SK-N-SH (cell line): ENCODE results near the gene MGLL. TPM values are rescaled to one million over a fixed set of nuclear protein-coding genes. Genes with fewer than 3 reads are reported as not detected.
A peak's percentile ranks its signal among the peaks of the same experiment; 100 is the strongest.

Experiments used
- CTCF ChIA-PET: fragments of 300-600, 350-600 bp; formaldehyde crosslinking; extraction: SDS; loops from one replicate; lab custom pipeline; 2021; lab: Yijun Ruan, JAX
- POLR2A ChIA-PET: fragments of 350-600 bp; sonication (Branson Sonifier 250); formaldehyde crosslinking; extraction: SDS; loops from one replicate; lab custom pipeline; 2020; ENCODE audit warnings: antibody characterized with exemption, inconsistent platforms; lab: Yijun Ruan, JAX
- DNase-seq: peaks from one replicate; pipeline ENCODE4 v3.0.0; 2012
- H2AFZ ChIP-seq: fragments of 200-600 bp; sonication (generic); 2 replicates; pipeline ENCODE4 v1.8.1; 2016; ENCODE audit warnings: antibody characterized with exemption, mild to moderate bottlenecking, low read depth
- H3F3A ChIP-seq: fragments of 200-600 bp; sonication (generic); replicated peaks from 2 replicates; pipeline ENCODE3; 2016; ENCODE audit warnings: antibody characterized with exemption, mild to moderate bottlenecking; ENCODE audit not compliant: insufficient read depth
- H3K27ac ChIP-seq, 2 experiments: fragments of 200-500 bp in 1 of 2; fragments of 200-600 bp in 1 of 2; sonication (Bioruptor generic) in 1 of 2; sonication (generic), shearing (Covaris generic) in 1 of 2; 2 replicates each; pipeline versions ENCODE4 v1.5.1 to v1.6.1; 2014 to 2016; ENCODE audit warnings: low read depth in 2 of 2, inconsistent platforms in 1 of 2, low read length in 1 of 2, mild to moderate bottlenecking in 1 of 2, mixed read lengths in 1 of 2
- H3K27me3 ChIP-seq: fragments of 200-600 bp; sonication (generic), shearing (Covaris generic); 2 replicates; pipeline ENCODE4 v1.6.1; 2016; ENCODE audit warnings: mixed run types; ENCODE audit not compliant: insufficient read depth
- H3K36me3 ChIP-seq, 2 experiments: fragments of 200-500 bp in 1 of 2; fragments of 200-600 bp in 1 of 2; sonication (Bioruptor generic) in 1 of 2; sonication (generic) in 1 of 2; replicated peaks in 1 of 2; 2 replicates each; pipeline versions ENCODE3 to v1.5.1; 2014 to 2016; ENCODE audit warnings: low read length in 1 of 2, mild to moderate bottlenecking in 1 of 2; ENCODE audit not compliant: insufficient read depth in 2 of 2, control insufficient read depth in 1 of 2
- H3K4me1 ChIP-seq, 2 experiments: fragments of 200-500 bp in 1 of 2; fragments of 200-600 bp in 1 of 2; sonication (Bioruptor generic) in 1 of 2; sonication (generic), shearing (Covaris generic) in 1 of 2; 2 replicates each; pipeline versions ENCODE4 v1.5.1 to v1.6.1; 2014 to 2016; ENCODE audit warnings: low read depth in 1 of 2, low read length in 1 of 2, mixed run types in 1 of 2; ENCODE audit not compliant: insufficient read depth in 2 of 2, control insufficient read depth in 1 of 2
- H3K4me2 ChIP-seq: fragments of 200-600 bp; sonication (generic), shearing (Covaris generic); 2 replicates; pipeline ENCODE4 v1.6.1; 2017; ENCODE audit warnings: mixed run types
- H3K4me3 ChIP-seq, 2 experiments: fragments of 200-500 bp in 1 of 2; fragments of 200-600 bp in 1 of 2; sonication (Bioruptor generic) in 1 of 2; sonication (generic), shearing (Covaris generic) in 1 of 2; 2 replicates each; pipeline versions ENCODE4 v1.5.1 to v1.8.1; 2014 to 2016; ENCODE audit warnings: low read depth in 2 of 2, inconsistent platforms in 1 of 2, low read length in 1 of 2, mild to moderate bottlenecking in 1 of 2, mixed read lengths in 1 of 2, moderate library complexity in 1 of 2
- H3K79me2 ChIP-seq: fragments of 200-600 bp; sonication (generic); 2 replicates; pipeline ENCODE4 v1.8.1; 2017; ENCODE audit warnings: mild to moderate bottlenecking; ENCODE audit not compliant: insufficient read depth
- H3K9ac ChIP-seq: fragments of 200-600 bp; sonication (generic); 2 replicates; pipeline ENCODE4 v1.6.1; 2017; ENCODE audit warnings: mixed run types
- H3K9me2 ChIP-seq: fragments of 200-600 bp; sonication (generic); 2 replicates; pipeline ENCODE4 v1.6.1; 2017; ENCODE audit warnings: mixed run types
- H3K9me3 ChIP-seq: fragments of 200-600 bp; sonication (generic); 2 replicates; pipeline ENCODE4 v1.6.1; 2017; ENCODE audit warnings: mixed run types, mild to moderate bottlenecking, moderate library complexity
- H4K20me1 ChIP-seq: fragments of 200-600 bp; sonication (generic); 2 replicates; pipeline ENCODE4 v1.6.1; 2017; ENCODE audit warnings: mild to moderate bottlenecking, mixed run types; ENCODE audit not compliant: insufficient read depth
- CTCF ChIP-seq: fragments of 200-600 bp; sonication (generic); IDR thresholded peaks from 2 replicates; pipeline ENCODE4 v1.6.1; 2017; ENCODE audit warnings: antibody characterized with exemption, mild to moderate bottlenecking, moderate library complexity
- EP300 ChIP-seq, 2 experiments: IDR thresholded peaks; 2 replicates each; pipeline versions ENCODE4 v1.4.0 to v1.6.1; 2012; ENCODE audit warnings: borderline replicate concordance in 1 of 2, low read depth in 1 of 2, low read length in 1 of 2
- FOSL2 ChIP-seq: IDR thresholded peaks from 2 replicates; pipeline ENCODE4 v1.4.0; 2012; ENCODE audit warnings: low read depth, mild to moderate bottlenecking, moderate library complexity, borderline replicate concordance
- FOXJ3 ChIP-seq: sonication (generic); formaldehyde crosslinking; IDR thresholded peaks from 2 replicates; pipeline ENCODE4 v1.5.1; 2020; ENCODE audit warnings: mild to moderate bottlenecking, missing genetic modification reagents
- FOXM1 ChIP-seq: IDR thresholded peaks from 2 replicates; pipeline ENCODE4 v1.4.0; 2012; ENCODE audit warnings: low read depth, mild to moderate bottlenecking
- GABPA ChIP-seq: IDR thresholded peaks from 2 replicates; pipeline ENCODE4 v1.4.0; 2012; ENCODE audit warnings: low read depth, mild to moderate bottlenecking
- JUND ChIP-seq: IDR thresholded peaks from 2 replicates; pipeline ENCODE4 v1.4.0; 2012
- MEF2A ChIP-seq: IDR thresholded peaks from 2 replicates; pipeline ENCODE4 v1.4.0; 2012; ENCODE audit warnings: low read depth, borderline replicate concordance
- MXI1 ChIP-seq: IDR thresholded peaks from 2 replicates; pipeline ENCODE4 v1.6.1; 2012; ENCODE audit warnings: mild to moderate bottlenecking, low read depth, low read length, improper control_type of control experiment
- NRF1 ChIP-seq: IDR thresholded peaks from 2 replicates; pipeline ENCODE4 v1.6.1; 2012; ENCODE audit warnings: low read depth, mild to moderate bottlenecking, low read length
- POLR2AphosphoS5 ChIP-seq: IDR thresholded peaks from 2 replicates; pipeline ENCODE4 v1.6.1; 2012; ENCODE audit warnings: low read depth, low read length
- RFX5 ChIP-seq: IDR thresholded peaks from 2 replicates; pipeline ENCODE4 v1.6.1; 2012; ENCODE audit warnings: mild to moderate bottlenecking, improper control_type of control experiment, low read length
- RXRA ChIP-seq: IDR thresholded peaks from 2 replicates; pipeline ENCODE4 v1.4.0; 2012; ENCODE audit warnings: low read depth, mild to moderate bottlenecking, borderline replicate concordance
- SMC3 ChIP-seq: IDR thresholded peaks from 2 replicates; pipeline ENCODE4 v1.6.1; 2012; ENCODE audit warnings: low read depth, low read length, improper control_type of control experiment
- TAF1 ChIP-seq: IDR thresholded peaks from 2 replicates; pipeline ENCODE4 v1.6.1; 2012; ENCODE audit warnings: low read depth, mild to moderate bottlenecking, low read length, moderate library complexity, borderline replicate concordance
- TEAD4 ChIP-seq: IDR thresholded peaks from 2 replicates; pipeline ENCODE4 v1.4.0; 2012; ENCODE audit warnings: mild to moderate bottlenecking, borderline replicate concordance; ENCODE audit not compliant: insufficient read depth
- WGBS: methylation state at CpG from one replicate; pipeline ENCODE4 v1.1.6; 2017; ENCODE audit warnings: low lambda C conversion rate; 5-methylcytosine and 5-hydroxymethylcytosine counted together
- polyA plus RNA-seq, 3 experiments: library from polyadenylated mRNA; depleted of rRNA; stranded (reverse); fragments of >200 nt; gene quantifications; 2 replicates each; pipeline ENCODE4 v1.2.3, GENCODE V29; 2012
- TF ChIP-seq, protein P1 (sequence below): fragments of 150-350 bp; IDR thresholded peaks from 2 replicates; pipeline ENCODE4 v1.6.1; 2017; ENCODE audit warnings: antibody characterized with exemption, low read length, low read depth, borderline replicate concordance
- TF ChIP-seq, protein P2 (sequence below): IDR thresholded peaks from 2 replicates; pipeline ENCODE4; 2012
- TF ChIP-seq, protein P3 (sequence below): IDR thresholded peaks from 2 replicates; pipeline ENCODE4 v1.4.0; 2012; ENCODE audit warnings: low read depth

Gene MGLL
- polyA plus RNA-seq, 1 of the 3 experiments (the other 2 are of a cell fraction): 2.2 TPM

GRCh38 chr3:127717357-127718244, 104.7 kb downstream of the MGLL start:
- Histone ChIP-seq H3F3A (no peaks in the 10 kb centered on the region), H3K9ac (no peak overlapping the region), H4K20me1 (no peaks in the 10 kb centered on the region), H3K4me1 (peaks cover 0 to 56% of the 10 kb centered on the region in 2 experiments; a peak in 1 of 4 replicates), H3K4me2 (no peak overlapping the region), H3K4me3 (no peak overlapping the region), H3K27me3 (no peaks in the 10 kb centered on the region), H3K9me2 (no peaks in the 10 kb centered on the region), H3K27ac (peak overlapping the region in 1 of 2 experiments; percentile 66; a peak in 2 of 4 replicates), H3K9me3 (no peaks in the 10 kb centered on the region), H2AFZ (no peak overlapping the region), H3K36me3 (no peaks in the 10 kb centered on the region), H3K79me2 (no peaks in the 10 kb centered on the region)
- ChIA-PET CTCF (interaction anchor here (0.9 to 4.3 kb wide), 4 partner anchors 11 to 183 kb away, joined by 3 to 15 read pairs (median 8); no protein-coding TSS in a partner anchor), POLR2A (no interaction called here)
- 77% methylated on average over 14 of the region's 14 CpGs for WGBS
- no peak for TF ChIP-seq MXI1
- TF ChIP-seq TAF1: no peak
- TF ChIP-seq, protein P1, sequence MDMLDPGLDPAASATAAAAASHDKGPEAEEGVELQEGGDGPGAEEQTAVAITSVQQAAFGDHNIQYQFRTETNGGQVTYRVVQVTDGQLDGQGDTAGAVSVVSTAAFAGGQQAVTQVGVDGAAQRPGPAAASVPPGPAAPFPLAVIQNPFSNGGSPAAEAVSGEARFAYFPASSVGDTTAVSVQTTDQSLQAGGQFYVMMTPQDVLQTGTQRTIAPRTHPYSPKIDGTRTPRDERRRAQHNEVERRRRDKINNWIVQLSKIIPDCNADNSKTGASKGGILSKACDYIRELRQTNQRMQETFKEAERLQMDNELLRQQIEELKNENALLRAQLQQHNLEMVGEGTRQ: no peak
- TF ChIP-seq FOXM1: no peak
- TF ChIP-seq RFX5: no peak
- no peak for TF ChIP-seq NRF1
- no peak for TF ChIP-seq MEF2A
- TF ChIP-seq, protein P2, sequence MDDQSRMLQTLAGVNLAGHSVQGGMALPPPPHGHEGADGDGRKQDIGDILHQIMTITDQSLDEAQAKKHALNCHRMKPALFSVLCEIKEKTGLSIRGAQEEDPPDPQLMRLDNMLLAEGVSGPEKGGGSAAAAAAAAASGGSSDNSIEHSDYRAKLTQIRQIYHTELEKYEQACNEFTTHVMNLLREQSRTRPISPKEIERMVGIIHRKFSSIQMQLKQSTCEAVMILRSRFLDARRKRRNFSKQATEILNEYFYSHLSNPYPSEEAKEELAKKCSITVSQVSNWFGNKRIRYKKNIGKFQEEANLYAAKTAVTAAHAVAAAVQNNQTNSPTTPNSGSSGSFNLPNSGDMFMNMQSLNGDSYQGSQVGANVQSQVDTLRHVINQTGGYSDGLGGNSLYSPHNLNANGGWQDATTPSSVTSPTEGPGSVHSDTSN: no peak
- TF ChIP-seq CTCF: no peak
- no peak for TF ChIP-seq FOSL2
- no peak for TF ChIP-seq FOXJ3
- TF ChIP-seq RXRA: no peak
- TF ChIP-seq POLR2AphosphoS5: no peak
- no peak for TF ChIP-seq GABPA
- TF ChIP-seq SMC3: no peak
- TF ChIP-seq JUND: no peak
- TF ChIP-seq TEAD4: no peak
- TF ChIP-seq EP300 (IDR thresholded peaks at IDR 0.05; ENCODE audit: borderline replicate concordance in 1 of 2, low read depth in 1 of 2, low read length in 1 of 2): no peak
- TF ChIP-seq, protein P3, sequence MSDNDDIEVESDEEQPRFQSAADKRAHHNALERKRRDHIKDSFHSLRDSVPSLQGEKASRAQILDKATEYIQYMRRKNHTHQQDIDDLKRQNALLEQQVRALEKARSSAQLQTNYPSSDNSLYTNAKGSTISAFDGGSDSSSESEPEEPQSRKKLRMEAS: no peak
- no peak for DNase-seq
